GM21786 (cell line): Measurements from ENCODE around the gene RAD23A.
"Not testable (repeated sequence)": the region's sequence is repeated elsewhere in the genome, so short reads cannot be mapped to it uniquely, and the experiment has no call there.

Experiments used
- ATAC-seq: cut with Tn5 transposase; IDR thresholded peaks from one replicate; pipeline ENCODE4 v1.9.1; 2021; ENCODE audit not compliant: unreplicated experiment

RAD23A gene

GRCh38 chr19:12937927-12938778 lies 7.5 kb upstream of the RAD23A start, which contains the start of gene CALR:
CALR (plus strand) TSS chr19:12938609; CDS start chr19:12938680, 71 bp downstream.
- peak; percentile 84 for ATAC-seq

DNA sequence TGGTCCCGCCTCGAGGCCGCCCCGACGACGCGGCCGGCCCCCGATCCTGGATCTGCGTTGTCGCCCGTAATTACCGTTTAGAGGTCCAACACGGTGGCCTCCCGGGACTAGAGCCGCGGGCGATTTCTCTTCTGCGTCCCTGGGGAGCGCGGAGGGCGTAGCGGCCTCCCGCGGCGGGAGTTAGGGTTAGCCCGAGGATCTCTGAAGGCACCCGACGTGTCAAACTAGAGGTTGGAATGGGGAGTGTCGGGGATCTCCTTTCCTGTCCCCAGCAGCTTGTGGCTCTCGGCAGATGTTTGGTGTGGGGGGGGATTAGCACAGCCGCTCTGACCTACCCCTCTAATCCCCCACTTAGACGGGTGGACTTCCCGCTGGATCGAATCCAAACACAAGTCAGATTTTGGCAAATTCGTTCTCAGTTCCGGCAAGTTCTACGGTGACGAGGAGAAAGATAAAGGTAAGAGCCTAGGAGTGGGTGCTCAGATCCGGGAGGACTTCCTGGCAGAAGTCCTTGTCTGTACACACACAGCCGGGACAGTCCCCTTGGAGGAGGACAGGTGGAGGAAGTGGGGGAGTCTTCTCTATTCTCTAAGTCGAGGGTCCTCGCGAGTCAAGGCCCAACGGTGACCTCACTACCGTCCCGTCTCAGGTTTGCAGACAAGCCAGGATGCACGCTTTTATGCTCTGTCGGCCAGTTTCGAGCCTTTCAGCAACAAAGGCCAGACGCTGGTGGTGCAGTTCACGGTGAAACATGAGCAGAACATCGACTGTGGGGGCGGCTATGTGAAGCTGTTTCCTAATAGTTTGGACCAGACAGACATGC lies 6.7 kb upstream of the RAD23A start:
- ATAC-seq: no peak

DNA sequence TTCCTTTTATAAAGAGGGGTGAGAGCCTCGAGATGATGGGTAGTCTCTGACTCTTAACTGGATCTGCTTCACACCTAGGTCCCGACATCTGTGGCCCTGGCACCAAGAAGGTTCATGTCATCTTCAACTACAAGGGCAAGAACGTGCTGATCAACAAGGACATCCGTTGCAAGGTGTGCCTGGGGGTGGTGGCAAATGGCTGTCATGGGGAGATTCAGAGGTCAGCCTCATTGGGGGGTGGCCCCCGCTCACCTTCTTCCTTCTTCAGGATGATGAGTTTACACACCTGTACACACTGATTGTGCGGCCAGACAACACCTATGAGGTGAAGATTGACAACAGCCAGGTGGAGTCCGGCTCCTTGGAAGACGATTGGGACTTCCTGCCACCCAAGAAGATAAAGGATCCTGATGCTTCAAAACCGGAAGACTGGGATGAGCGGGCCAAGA lies 5.7 kb upstream of the RAD23A start:
- no peak for ATAC-seq

- no peak for ATAC-seq
Measured at GRCh38 chr19:12940897-12941296, 4.8 kb upstream of the RAD23A start.

GRCh38 chr19:12943437-12944044 lies 2.1 kb upstream of the RAD23A start:
- no peak for ATAC-seq

GRCh38 chr19:12944104-12944674 lies 1.5 kb upstream of the RAD23A start:
- ATAC-seq: no peak

GRCh38 chr19:12946092-12946721 lies 545 bp downstream of the RAD23A start:
- peak; percentile 24 for ATAC-seq

DNA sequence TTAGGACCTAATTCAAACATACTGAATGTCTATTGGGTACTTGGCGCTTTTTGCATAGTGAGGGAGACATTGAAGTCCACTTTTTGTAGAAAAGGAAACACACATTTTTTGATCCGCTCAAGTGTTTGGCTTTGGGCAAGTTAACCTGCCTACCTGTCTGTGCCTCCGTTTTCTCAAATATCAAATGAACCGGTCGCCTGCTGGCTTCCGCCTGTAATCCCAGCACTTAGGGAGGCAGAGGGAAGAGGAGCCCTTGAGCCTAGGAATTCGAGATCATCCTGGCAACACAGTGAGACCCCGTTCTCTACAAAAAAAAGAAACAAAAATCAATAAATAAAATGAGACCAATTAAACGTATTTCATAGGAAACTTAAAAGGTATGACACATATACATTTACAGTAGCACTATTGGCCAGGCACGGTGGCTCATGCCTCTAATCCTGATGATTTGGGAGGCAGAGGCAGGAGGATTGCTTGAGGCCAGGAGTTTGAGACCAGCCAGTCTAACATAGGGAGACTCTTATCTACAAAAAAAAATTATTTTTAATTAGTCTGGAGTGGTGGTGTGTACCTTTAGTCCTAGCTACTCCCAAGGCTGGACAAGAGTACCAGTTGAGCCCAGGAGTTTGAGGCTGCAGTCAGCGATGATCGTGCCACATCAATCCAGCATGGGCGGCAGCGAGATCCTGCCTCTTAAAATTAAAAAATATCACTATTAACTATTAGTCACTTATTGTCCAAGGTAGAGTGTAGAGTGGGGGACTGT lies 1.3 kb downstream of the RAD23A start:
- no peak for ATAC-seq

- ATAC-seq: no peak
Measured at GRCh38 chr19:12947702-12948611, 2.3 kb downstream of the RAD23A start.

DNA sequence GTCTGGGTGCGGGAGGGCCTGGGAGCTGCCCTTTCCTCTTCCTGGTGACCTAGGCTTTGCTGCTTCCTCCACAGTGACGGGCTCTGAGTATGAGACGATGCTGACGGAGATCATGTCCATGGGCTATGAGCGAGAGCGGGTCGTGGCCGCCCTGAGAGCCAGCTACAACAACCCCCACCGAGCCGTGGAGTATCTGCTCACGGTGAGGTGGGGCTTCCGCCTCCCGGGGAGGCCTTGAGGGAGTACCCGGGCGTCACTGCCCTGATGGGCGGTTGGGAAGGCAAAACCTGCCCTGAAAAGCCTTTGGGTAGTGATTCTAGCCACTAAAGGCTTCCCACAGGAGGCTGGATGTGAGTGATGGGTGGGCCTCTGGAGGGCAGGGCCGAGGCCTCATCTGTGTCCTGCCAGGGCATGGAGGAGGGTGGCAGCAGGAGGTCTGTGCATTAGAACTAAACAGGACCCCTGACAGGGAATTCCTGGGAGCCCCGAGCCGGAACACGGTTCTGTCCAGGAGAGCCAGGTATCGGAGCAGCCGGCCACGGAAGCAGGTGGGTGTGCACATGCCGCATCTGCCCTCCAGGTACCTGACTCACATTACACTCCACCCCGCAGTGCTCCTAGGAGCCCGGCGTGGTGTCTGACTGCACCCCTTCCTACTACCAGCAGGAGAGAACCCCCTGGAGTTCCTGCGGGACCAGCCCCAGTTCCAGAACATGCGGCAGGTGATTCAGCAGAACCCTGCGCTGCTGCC lies 3.1 kb downstream of the RAD23A start:
- no peak for ATAC-seq

DNA sequence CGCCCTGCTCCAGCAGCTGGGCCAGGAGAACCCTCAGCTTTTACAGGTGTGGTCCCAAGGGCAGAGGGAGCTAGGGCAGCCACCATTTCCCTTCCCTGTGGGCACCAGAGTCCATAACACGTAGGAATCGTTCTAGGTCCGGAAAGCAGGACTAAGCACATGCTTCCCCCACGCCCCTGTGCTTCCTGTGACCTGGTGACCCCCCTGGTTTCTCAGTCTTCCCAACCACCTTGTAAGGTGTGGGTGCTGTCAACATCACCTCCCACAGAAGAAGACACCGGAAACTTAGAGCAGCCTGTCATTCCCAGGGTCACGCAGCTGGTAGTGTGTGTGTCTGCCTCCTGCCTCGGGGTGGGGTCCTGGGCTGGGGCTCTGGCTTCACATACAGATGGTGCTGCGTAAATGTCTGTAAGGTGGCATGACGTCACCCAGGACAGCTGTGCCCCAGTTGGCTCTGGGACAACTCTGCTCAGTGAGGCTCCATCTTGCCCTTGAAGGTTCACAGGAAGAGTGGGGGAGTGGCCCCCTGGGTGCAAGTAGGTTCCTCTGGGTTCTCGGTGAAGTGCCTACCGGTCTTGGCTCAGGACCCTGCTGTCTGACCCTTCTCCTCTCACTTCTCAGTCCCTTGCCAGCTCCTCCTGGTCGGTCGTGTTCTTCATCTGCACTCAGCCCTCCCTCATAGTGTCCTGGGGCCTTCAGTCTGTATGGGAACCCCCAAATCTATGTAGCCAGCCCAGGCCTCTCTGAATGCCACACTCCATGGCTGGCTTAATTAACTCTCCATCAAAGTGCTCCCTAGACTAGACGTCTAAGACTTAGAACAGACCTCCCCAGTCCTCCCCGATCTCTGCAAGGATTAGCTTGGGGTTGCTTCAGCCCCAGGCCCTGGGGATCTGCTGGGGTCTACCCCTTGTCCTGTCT lies 4.0 kb downstream of the RAD23A start:
- ATAC-seq: no peak

DNA sequence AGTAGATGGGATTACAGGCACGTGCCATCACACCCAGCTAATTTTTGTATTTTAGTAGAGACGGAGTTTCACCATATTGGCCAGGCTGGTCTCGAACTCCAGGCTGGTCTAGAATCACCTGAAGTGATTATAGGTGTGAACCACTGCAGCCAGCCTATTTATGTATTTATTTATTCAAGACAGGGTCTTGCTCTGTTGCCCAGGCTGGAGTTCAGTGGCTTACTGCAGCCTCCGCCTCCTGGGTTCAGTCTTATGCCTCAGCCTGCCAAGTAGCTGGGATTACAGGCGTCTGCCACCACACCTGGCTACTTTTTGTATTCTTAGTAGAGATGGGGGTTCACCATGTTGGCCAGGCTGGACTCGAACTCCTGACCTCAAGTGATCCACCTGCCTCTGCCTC lies 6.4 kb downstream of the RAD23A start:
- not testable (repeated sequence) for ATAC-seq

DNA sequence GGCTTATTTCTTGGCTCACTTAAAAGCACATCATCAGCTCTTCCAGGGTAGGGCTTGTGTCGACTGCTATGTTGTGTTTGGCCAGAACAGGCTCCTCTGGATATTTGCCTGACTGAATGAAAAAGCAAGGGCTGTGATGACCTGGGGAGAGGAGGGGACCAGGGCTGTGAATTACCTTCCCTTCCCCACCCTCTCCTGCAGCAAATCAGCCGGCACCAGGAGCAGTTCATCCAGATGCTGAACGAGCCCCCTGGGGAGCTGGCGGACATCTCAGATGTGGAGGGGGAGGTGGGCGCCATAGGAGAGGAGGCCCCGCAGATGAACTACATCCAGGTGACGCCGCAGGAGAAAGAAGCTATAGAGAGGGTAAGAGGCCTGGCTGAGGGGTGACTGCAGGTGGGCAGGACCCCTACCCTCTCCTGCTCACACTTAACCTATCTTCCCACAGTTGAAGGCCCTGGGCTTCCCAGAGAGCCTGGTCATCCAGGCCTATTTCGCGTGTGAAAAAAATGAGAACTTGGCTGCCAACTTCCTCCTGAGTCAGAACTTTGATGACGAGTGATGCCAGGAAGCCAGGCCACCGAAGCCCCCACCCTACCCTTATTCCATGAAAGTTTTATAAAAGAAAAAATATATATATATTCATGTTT lies 7.0 kb downstream of the RAD23A start:
- no peak for ATAC-seq

GRCh38 chr19:12953138-12953798 lies 7.6 kb downstream of the RAD23A start:
- no peak for ATAC-seq

GRCh38 chr19:12953799-12954611 lies 8.3 kb downstream of the RAD23A start:
- ATAC-seq: no peak
